ENCODE results near the gene LRRC46. TPM values are rescaled to one million over a fixed set of nuclear protein-coding genes. Genes with fewer than 3 reads are reported as not detected.

Gene LRRC46
- total and polyA plus RNA-seq, 9 of the 15 experiments (the other 6 are each of a cell fraction or from before 2014, with no cell fraction given): 0.39 to 1.4 (median 0.53) TPM; not detected in 1

DNA sequence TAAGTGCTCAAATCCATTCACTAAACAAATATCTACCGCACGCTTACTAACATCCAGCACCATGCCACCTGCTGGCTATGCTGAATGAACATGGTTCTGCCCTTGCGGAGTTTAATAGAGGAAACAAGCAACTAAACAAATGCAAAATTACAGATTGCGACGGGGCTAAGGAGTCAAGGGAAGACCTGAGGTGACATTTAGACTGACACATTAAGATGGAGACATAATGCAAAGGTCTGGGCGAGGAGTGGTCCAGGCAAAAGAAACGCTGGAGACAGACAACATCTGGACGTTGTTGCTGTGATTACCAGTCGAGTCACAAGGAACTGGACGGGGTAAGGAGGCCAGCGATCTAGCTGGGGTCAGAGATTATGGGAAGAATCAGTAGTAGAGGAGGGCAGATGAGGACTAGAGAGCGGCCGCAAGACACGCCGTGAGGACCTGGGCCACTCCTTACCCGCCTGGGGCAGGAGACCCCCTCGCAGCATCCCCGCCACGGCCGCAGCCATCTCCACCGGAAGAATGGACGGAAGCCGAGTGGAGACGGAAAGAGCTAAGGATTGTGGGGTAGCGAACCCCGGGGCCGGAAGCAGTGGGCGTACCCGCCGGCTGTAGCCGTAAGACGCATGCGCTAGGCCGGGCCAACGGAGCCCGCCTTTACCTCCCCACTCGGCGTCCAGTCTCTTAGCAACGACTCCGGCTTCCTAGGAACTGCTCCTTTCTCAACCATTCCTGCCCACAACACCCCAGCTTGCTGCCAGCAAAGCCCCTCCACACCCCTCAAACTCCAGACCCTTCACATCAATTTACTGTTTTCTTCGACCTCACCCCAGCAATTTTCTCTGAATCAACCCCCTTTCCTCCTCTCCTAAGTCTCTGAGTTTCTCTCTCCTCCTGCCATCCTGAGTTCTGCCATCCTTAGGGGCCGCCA lies at the start of gene LRRC46, which contains the start of gene MRPL10 (continued):
- TF ChIP-seq SAP30 (IDR thresholded peaks at IDR 0.05; ENCODE audit: borderline replicate concordance, insufficient read depth, low read depth, low read length, poor library complexity, severe bottlenecking) (peak; percentile 81), ETV6 (IDR thresholded peaks at IDR 0.05; ENCODE audit: borderline replicate concordance in 1 of 2, low read depth in 2 of 2, low read length in 1 of 2) (no peak), ETV6 (CRISPR knock-in tag; IDR thresholded peaks at IDR 0.05; ENCODE audit: borderline replicate concordance) (0 out of 2 replicates have a peak, but pooled peaks have one; percentile 37), CXXC5 (CRISPR knock-in tag; IDR thresholded peaks at IDR 0.05) (peak; percentile 69), SMARCA5 (IDR thresholded peaks at IDR 0.05) (no peak), PREB (CRISPR knock-in tag; IDR thresholded peaks at IDR 0.05) (no peak), KLF10 (CRISPR knock-in tag; IDR thresholded peaks at IDR 0.05) (no peak), RBM14 (IDR thresholded peaks at IDR 0.05; ENCODE audit: borderline replicate concordance, insufficient read depth, low read depth, low read length) (no peak), ZMIZ1 (IDR thresholded peaks at IDR 0.05; ENCODE audit: low read depth in 2 of 2, low read length in 2 of 2) (no peak; a peak in 2 of 4 replicates), TCF7L2 (IDR thresholded peaks at IDR 0.05; ENCODE audit: low read depth, low read length) (no peak), ZNF785 (CRISPR knock-in tag; IDR thresholded peaks at IDR 0.05) (no peak), RBM39 (optimal IDR thresholded peaks at IDR 0.05; ENCODE audit: low read depth, low read length) (no peak), RBM25 (IDR thresholded peaks at IDR 0.05; ENCODE audit: low read depth, low read length, severe bottlenecking) (no peak), RBFOX2 (IDR thresholded peaks at IDR 0.05; ENCODE audit: low read depth, low read length) (peak; percentile 96), MCM3 (IDR thresholded peaks at IDR 0.05) (no peak), ZNF57 (CRISPR knock-in tag; IDR thresholded peaks at IDR 0.05) (no peak), ZNF668 (CRISPR knock-in tag; IDR thresholded peaks at IDR 0.05) (no peak), MED1 (CRISPR knock-in tag; IDR thresholded peaks at IDR 0.05; ENCODE audit: borderline replicate concordance) (no peak), MTA1 (IDR thresholded peaks at IDR 0.05; ENCODE audit: borderline replicate concordance) (no peak), KLF16 (IDR thresholded peaks at IDR 0.05) (0 out of 2 replicates have a peak, but pooled peaks have one; percentile 35)
- TF ChIP-seq, protein P1, sequence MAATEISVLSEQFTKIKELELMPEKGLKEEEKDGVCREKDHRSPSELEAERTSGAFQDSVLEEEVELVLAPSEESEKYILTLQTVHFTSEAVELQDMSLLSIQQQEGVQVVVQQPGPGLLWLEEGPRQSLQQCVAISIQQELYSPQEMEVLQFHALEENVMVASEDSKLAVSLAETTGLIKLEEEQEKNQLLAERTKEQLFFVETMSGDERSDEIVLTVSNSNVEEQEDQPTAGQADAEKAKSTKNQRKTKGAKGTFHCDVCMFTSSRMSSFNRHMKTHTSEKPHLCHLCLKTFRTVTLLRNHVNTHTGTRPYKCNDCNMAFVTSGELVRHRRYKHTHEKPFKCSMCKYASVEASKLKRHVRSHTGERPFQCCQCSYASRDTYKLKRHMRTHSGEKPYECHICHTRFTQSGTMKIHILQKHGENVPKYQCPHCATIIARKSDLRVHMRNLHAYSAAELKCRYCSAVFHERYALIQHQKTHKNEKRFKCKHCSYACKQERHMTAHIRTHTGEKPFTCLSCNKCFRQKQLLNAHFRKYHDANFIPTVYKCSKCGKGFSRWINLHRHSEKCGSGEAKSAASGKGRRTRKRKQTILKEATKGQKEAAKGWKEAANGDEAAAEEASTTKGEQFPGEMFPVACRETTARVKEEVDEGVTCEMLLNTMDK (IDR thresholded peaks at IDR 0.05; ENCODE audit: borderline replicate concordance, insufficient read depth, low read depth, low read length, poor library complexity, severe bottlenecking): no peak
